ENCODE data around the gene EEFSEC.

DNA sequence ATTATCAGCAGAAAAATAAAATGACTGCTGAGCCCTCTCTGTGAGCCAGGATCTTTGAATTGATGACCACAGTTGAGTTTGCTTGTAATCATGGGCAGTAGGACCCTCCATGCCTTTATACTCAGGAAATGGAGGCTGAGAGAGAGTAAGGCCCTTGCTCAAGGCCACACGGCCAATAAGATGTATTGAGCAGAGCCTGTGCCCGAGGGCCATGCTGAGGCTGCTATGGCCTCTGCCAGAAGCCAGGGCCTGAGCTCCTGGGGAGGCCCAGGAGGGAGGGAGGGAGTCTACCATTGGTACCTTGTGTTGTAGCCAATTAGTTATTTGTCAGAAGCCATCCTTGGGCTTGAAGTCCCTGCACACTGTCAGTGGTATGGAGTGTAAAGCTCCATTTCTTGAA lies 162.0 kb downstream of the EEFSEC start:
- TF ChIP-seq EZH2 (IDR thresholded peaks at IDR 0.05) (no peak), EZH2phosphoT487 (IDR thresholded peaks at IDR 0.05) (no peak)
